Progenitor cell of endocrine pancreas (in vitro differentiated cells): Measurements from ENCODE around the gene FAT1. TPM values are rescaled to one million over a fixed set of nuclear protein-coding genes. Genes with fewer than 3 reads are reported as not detected.

Experiments
- DNase-seq: peaks from one replicate; pipeline ENCODE4 v3.0.0; 2021; ENCODE audit warnings: low spot score; ENCODE audit not compliant: unreplicated experiment
- H3K27ac Mint-ChIP-seq: 2 replicates; pipeline ENCODE4 v1.8.0; 2021; ENCODE audit warnings: mild to moderate bottlenecking, moderate library complexity, mixed read lengths
- H3K27me3 Mint-ChIP-seq: 2 replicates; pipeline ENCODE4 v1.8.0; 2021; ENCODE audit warnings: mixed read lengths
- H3K36me3 Mint-ChIP-seq: 2 replicates; pipeline ENCODE4 v1.8.0; 2022; ENCODE audit warnings: mixed read lengths; ENCODE audit not compliant: insufficient read depth
- H3K4me1 Mint-ChIP-seq: 2 replicates; pipeline ENCODE4 v1.8.0; 2021; ENCODE audit warnings: low read depth, mixed read lengths
- H3K4me3 Mint-ChIP-seq: 2 replicates; pipeline ENCODE4 v1.8.0; 2021; ENCODE audit warnings: low read depth, mild to moderate bottlenecking, moderate library complexity, mixed read lengths
- H3K9me3 Mint-ChIP-seq: 2 replicates; pipeline ENCODE4 v1.8.0; 2021; ENCODE audit warnings: low read depth, mixed read lengths
- total RNA-seq: library from RNA; stranded (reverse); gene quantifications from 2 replicates; pipeline ENCODE4 v1.2.1, GENCODE V29; 2021
- TF ChIP-seq, protein P1 (sequence below): fragments of 200-600 bp; sonication (generic); IDR thresholded peaks from one replicate; pipeline ENCODE4 v1.5.0; 2021; ENCODE audit warnings: antibody characterized with exemption, mild to moderate bottlenecking; ENCODE audit not compliant: unreplicated experiment

Gene FAT1
- total RNA-seq, 1 donor from 2014 or later = 264 TPM

DNA sequence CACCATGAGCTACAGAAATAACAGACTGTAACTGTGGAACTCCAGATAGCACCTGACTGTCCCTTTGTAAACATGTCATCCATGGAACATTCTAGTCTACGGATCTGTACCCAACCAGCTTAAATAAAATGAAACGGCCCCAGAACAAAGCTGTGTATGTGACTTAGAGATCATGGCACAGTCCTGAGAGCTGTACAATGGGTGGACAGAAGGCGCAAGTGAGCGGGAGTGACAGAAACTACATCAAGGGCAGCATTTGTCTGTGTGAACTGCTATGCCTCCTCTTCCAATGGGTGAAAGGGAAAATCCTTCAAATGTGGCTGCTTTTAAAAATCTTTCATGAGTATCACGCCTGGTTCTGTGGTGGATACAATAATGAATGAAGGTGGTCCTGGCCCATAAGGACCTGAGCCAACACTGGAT, 72.5 kb downstream of the FAT1 start:
- TF ChIP-seq, protein P1, sequence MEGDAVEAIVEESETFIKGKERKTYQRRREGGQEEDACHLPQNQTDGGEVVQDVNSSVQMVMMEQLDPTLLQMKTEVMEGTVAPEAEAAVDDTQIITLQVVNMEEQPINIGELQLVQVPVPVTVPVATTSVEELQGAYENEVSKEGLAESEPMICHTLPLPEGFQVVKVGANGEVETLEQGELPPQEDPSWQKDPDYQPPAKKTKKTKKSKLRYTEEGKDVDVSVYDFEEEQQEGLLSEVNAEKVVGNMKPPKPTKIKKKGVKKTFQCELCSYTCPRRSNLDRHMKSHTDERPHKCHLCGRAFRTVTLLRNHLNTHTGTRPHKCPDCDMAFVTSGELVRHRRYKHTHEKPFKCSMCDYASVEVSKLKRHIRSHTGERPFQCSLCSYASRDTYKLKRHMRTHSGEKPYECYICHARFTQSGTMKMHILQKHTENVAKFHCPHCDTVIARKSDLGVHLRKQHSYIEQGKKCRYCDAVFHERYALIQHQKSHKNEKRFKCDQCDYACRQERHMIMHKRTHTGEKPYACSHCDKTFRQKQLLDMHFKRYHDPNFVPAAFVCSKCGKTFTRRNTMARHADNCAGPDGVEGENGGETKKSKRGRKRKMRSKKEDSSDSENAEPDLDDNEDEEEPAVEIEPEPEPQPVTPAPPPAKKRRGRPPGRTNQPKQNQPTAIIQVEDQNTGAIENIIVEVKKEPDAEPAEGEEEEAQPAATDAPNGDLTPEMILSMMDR = no peak
- Mint-ChIP-seq H3K27me3 (no peaks in the 10 kb centered on the region), H3K4me1 (peaks cover 10% of the 10 kb centered on the region), H3K36me3 (peaks cover 18% of the 10 kb centered on the region), H3K27ac (no peak overlapping the region), H3K4me3 (no peak overlapping the region), H3K9me3 (no peaks in the 10 kb centered on the region)
- DNase-seq = no peak

DNA sequence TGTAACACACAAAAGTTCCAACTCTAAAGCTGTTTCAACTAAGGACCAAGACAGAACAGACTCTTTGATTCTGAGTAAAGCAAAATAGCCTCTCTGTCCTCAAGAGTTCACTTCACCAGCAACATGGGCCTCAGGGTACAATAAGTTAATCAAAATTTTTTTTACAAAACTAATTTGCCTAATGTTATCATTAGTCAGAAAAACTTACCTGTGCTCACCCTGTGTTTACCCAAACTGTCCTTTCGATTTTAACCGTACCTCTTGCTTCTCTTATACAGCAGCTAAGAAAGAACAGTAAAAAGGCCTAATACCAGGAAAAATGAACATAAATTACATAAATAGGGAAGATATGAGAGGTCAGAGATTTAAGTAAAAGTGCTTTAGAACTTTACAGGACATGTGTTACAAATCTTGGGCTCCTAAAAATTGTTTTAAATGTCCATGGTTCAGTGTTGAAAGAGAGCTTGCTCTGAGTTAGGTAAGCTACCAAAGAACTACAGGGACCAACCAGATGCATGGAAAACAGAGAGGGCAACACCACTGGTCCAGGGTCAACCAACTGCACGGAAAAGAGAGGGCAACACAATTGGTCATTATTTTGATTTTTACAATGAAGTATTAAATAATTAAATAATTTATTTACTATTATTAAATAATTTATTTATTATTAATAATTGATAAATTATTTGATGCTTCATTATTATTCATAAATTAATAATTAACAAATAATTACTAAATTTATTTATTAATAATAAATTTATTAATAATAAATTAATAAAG, 73.1 kb downstream of the FAT1 start:
- Mint-ChIP-seq H3K27ac (no peak overlapping the region), H3K36me3 (peaks cover 20% of the 10 kb centered on the region), H3K4me1 (peaks cover 10% of the 10 kb centered on the region), H3K27me3 (no peaks in the 10 kb centered on the region), H3K4me3 (no peak overlapping the region), H3K9me3 (no peaks in the 10 kb centered on the region)
- no peak for DNase-seq
- TF ChIP-seq, protein P1 = no peak

DNA sequence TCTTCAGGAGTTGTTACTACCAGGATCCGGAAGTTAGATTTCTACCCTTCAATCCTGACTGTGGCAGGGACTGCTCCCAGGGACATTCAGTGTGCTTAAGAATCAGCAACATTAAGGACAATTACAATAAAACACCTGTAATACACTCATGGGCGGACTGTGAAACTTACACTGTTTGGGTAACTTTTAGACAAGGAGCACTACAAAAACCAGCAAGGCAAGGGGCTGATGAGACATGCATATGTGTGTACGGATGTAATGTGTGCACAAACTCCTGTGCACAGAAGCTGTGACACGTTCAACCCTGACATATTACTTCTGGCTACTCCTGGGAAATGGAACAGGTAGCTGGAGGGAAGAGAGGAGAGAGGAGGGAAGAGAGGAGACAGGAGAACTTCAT, 75.8 kb downstream of the FAT1 start:
- no peaks in the 10 kb centered on the region for H3K9me3 Mint-ChIP-seq
- H3K36me3 Mint-ChIP-seq = peaks cover 28% of the 10 kb centered on the region
- TF ChIP-seq, protein P1 = no peak
- no peak overlapping the region for H3K27ac Mint-ChIP-seq
- no peak for DNase-seq
- peaks cover 22% of the 10 kb centered on the region for H3K4me1 Mint-ChIP-seq
- no peaks in the 10 kb centered on the region for H3K27me3 Mint-ChIP-seq
- no peak overlapping the region for H3K4me3 Mint-ChIP-seq

DNA sequence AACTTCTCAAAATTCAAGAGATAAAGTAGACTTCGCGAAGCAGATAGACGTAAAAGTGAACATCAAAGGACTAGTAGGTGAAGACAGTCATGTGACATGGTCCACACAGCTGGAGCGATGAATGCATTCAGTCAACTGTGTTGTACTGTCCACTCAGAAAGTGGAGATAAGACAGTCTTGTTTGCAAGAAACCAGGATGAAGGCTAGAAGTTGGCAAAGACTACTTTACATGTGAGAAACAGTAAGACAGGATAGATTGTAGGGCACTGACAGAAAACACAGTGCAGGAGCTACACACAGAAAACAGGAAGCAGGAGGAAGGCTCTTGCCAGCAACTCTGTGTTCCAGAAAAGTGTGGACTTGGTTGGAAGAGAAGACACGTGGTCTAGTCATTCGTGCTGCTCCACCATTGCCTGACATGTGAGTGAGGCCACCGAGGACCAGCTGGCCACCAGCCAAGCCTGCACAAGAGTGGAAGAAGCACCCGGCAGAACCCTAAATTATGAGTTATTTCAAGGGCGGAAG, 78.9 kb downstream of the FAT1 start:
- Mint-ChIP-seq H3K4me3 (no peak overlapping the region), H3K36me3 (peaks cover 27% of the 10 kb centered on the region), H3K4me1 (peaks cover 38% of the 10 kb centered on the region), H3K9me3 (no peaks in the 10 kb centered on the region), H3K27me3 (no peaks in the 10 kb centered on the region), H3K27ac (no peak overlapping the region)
- DNase-seq = no peak
- TF ChIP-seq, protein P1 = no peak

DNA sequence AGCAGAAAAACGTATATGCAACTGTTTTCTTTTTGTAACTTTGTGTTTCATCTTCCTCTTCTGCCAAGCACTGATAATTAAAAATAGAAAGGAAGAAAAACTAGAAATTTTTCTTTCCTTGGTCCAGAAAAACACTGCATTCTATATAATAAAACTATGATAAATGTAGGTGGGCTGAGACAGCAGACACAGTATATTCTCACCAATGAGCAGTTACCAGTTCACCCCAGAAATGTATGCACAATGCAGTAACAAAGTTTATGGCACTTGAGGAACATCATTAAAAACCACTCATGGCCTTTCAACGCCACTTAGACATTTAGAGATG, 79.4 kb downstream of the FAT1 start:
- Mint-ChIP-seq H3K36me3 (peaks cover 29% of the 10 kb centered on the region), H3K4me1 (peaks cover 38% of the 10 kb centered on the region), H3K27me3 (no peaks in the 10 kb centered on the region), H3K27ac (peak overlapping the region; percentile 57), H3K9me3 (no peaks in the 10 kb centered on the region), H3K4me3 (no peak overlapping the region)
- no peak for DNase-seq
- TF ChIP-seq, protein P1 = no peak
